ENCODE data around the gene LSAMP. TPM values are rescaled to one million over a fixed set of nuclear protein-coding genes. Genes with fewer than 3 reads are reported as not detected.

LSAMP gene
- total and polyA plus RNA-seq, 2 of the 8 experiments (the other 6 are each of a cell fraction or from before 2014, with no cell fraction given): 1.8 to 5.7 TPM

GRCh38 chr3:116264546-116265319, 180.6 kb downstream of the LSAMP start:
- H2BK120ac ChIP-seq (replicated peaks; ENCODE audit: low read depth, low read length): no peak overlapping the region
- no peaks in the 10 kb centered on the region; the same call in 1 of the 2 replicates for H3K23me2 ChIP-seq (ENCODE audit: low read depth, low read length)
- no peak overlapping the region for H2AFZ ChIP-seq (ENCODE audit: low read length)
- H4K8ac ChIP-seq (ENCODE audit: extremely low read depth, insufficient read depth, low read length): no peak overlapping the region
- no peak overlapping the region for H4K5ac ChIP-seq (ENCODE audit: insufficient read length, low read depth, low read length)
- H3K27ac ChIP-seq (ENCODE audit: low read depth, low read length): no peak overlapping the region
- no peak overlapping the region for H2BK15ac ChIP-seq (ENCODE audit: low read length)
- H2BK5ac ChIP-seq (ENCODE audit: low read depth, low read length): no peak overlapping the region
- H3K27me3 ChIP-seq (replicated peaks in 1 of 4; ENCODE audit: control insufficient read depth in 3 of 4, extremely low read depth in 1 of 4, insufficient read depth in 3 of 4, low read length in 3 of 4): peaks cover 5 to 18% (median 16%) of the 10 kb centered on the region in 4 experiments; a peak in 6 of 7 replicates
- H3K9ac ChIP-seq (replicated peaks in 1 of 4; ENCODE audit: extremely low read depth in 1 of 4, low read depth in 3 of 4, low read length in 3 of 4): no peak overlapping the region
- H3K4me2 ChIP-seq (ENCODE audit: insufficient read depth in 1 of 2, low read depth in 2 of 2, low read length in 2 of 2): no peak overlapping the region
- H2BK12ac ChIP-seq (ENCODE audit: low read depth, low read length): no peak overlapping the region
- FAIRE-seq (no peak), DNase-seq (ENCODE audit: low read depth in 1 of 2, low spot score in 2 of 2) (no peak)
- no peak overlapping the region for H3K4ac ChIP-seq (replicated peaks; ENCODE audit: insufficient read length, low read depth, low read length)
- H2BK20ac ChIP-seq (ENCODE audit: low read length): no peak overlapping the region
- WGBS, 2 experiments (ENCODE audit: extremely low coverage in 1 of 2, insufficient coverage in 1 of 2, insufficient read length in 1 of 2, insufficient replicate concordance in 2 of 2, low coverage in 1 of 2, low lambda C conversion rate in 2 of 2, missing lambda C conversion rate in 1 of 2): 78% methylated on average over 4 of the region's 4 CpGs; no CpG with 5 or more reads in 1 of the 2 experiments
- ChIA-PET POLR2A (ENCODE audit: partially characterized antibody) (interaction anchor here (1.4 kb wide), 1 partner anchor 11 kb away, joined by 3 read pairs; no protein-coding TSS in a partner anchor), CTCF (ENCODE audit: partially characterized antibody) (interaction anchor here (0.6 to 1.7 kb wide), 5 partner anchors 9 to 277 kb away, joined by 3 to 6 read pairs (median 3); no protein-coding TSS in a partner anchor)
- H3K36me3 ChIP-seq (ENCODE audit: control insufficient read depth in 2 of 4, insufficient read depth in 4 of 4, low read length in 3 of 4): no peaks in the 10 kb centered on the region
- H3K79me1 ChIP-seq (ENCODE audit: low read depth, low read length): no peaks in the 10 kb centered on the region
- no peak overlapping the region for H2AK5ac ChIP-seq (ENCODE audit: low read depth, low read length)
- no peak overlapping the region for H3K14ac ChIP-seq (ENCODE audit: insufficient read length)
- no peak overlapping the region for H3K56ac ChIP-seq (replicated peaks; ENCODE audit: insufficient read length, low read depth, low read length)
- no peaks in the 10 kb centered on the region for H3K79me2 ChIP-seq (ENCODE audit: control insufficient read depth in 1 of 2, insufficient read depth in 2 of 2, low read length in 2 of 2)
- H3K9me3 ChIP-seq (ENCODE audit: insufficient read depth in 2 of 2, low read depth in 1 of 2, low read length in 1 of 2): no peaks in the 10 kb centered on the region
- H3K23ac ChIP-seq (ENCODE audit: insufficient read length): no peak overlapping the region
- H3K18ac ChIP-seq (ENCODE audit: extremely low read depth, low read length): no peak overlapping the region
- H3K4me3 ChIP-seq (ENCODE audit: extremely low read depth in 1 of 4, insufficient read depth in 2 of 4, low read depth in 3 of 4, low read length in 4 of 4): no peak overlapping the region
- peaks cover 3 to 4% of the 10 kb centered on the region in 2 experiments for H4K20me1 ChIP-seq (replicated peaks in 1 of 2; ENCODE audit: control insufficient read depth in 1 of 2, insufficient read depth in 2 of 2, low read length in 2 of 2)
- H3K4me1 ChIP-seq (replicated peaks in 1 of 4; ENCODE audit: control insufficient read depth in 3 of 4, insufficient read depth in 4 of 4, low read length in 3 of 4): peaks cover 0 to 8% (median 2%) of the 10 kb centered on the region in 4 experiments; a peak in 4 of 7 replicates
- H4K91ac ChIP-seq (replicated peaks; ENCODE audit: insufficient read length, low read length): no peak overlapping the region
- no peak for TF ChIP-seq TAF1 (IDR thresholded peaks at IDR 0.05; ENCODE audit: low read depth, low read length)
- TF ChIP-seq PHF8 (conservative IDR thresholded peaks at IDR 0.05; ENCODE audit: low read depth, low read length): no peak
- no peak for TF ChIP-seq BACH1 (IDR thresholded peaks at IDR 0.05; ENCODE audit: low read length)
- TF ChIP-seq CBX8 (IDR thresholded peaks at IDR 0.05; ENCODE audit: borderline replicate concordance, low read depth, low read length): no peak
- TF ChIP-seq HDAC6 (IDR thresholded peaks at IDR 0.05; ENCODE audit: low read depth, low read length): no peak
- no peak for TF ChIP-seq SRF (IDR thresholded peaks at IDR 0.05; ENCODE audit: low read depth, low read length)
- TF ChIP-seq KDM1A (IDR thresholded peaks at IDR 0.05; ENCODE audit: borderline replicate concordance, low read length): no peak
- no peak for TF ChIP-seq KDM5A (IDR thresholded peaks at IDR 0.05; ENCODE audit: low read length)
- no peak for TF ChIP-seq SIX5 (IDR thresholded peaks at IDR 0.05; ENCODE audit: low read depth, low read length)
- no peak for TF ChIP-seq KDM4A (IDR thresholded peaks at IDR 0.05; ENCODE audit: low read depth, low read length, severe bottlenecking)
- TF ChIP-seq SAP30 (IDR thresholded peaks at IDR 0.05; ENCODE audit: insufficient read depth, insufficient replicate concordance, low read length): no peak
- TF ChIP-seq SUZ12 (IDR thresholded peaks at IDR 0.05; ENCODE audit: low read length): no peak
- no peak for TF ChIP-seq SP4 (IDR thresholded peaks at IDR 0.05; ENCODE audit: low read length)

Data from H1 (cell line).